Spleen (tissue), 7 donors: ENCODE data around the gene SLC2A10.

ENCODE experiments used
- CTCF ChIP-seq, 11 experiments: fragments of 200-600 bp in 7 of 11; fragments of 450-650 bp in 4 of 11; sonication (generic) in 4 of 11; IDR thresholded peaks in 8 of 11; conservative IDR thresholded peaks in 3 of 11; 1 replicate in 7 of 11; 2 replicates in 4 of 11; pipeline versions ENCODE4 v1.4.0 to v1.8.0; 2016 to 2021; ENCODE audit warnings: antibody characterized with exemption in 11 of 11, inconsistent platforms in 4 of 11, mild to moderate bottlenecking in 1 of 11
- POLR2A ChIP-seq, 3 donors: fragments of 450-650 bp; IDR thresholded peaks; one replicate each; pipeline ENCODE4 v1.5.1; 2017; ENCODE audit warnings: antibody characterized with exemption in 3 of 3, mild to moderate bottlenecking in 1 of 3
- POLR2AphosphoS5 ChIP-seq, 3 donors: sonication (generic); formaldehyde crosslinking; IDR thresholded peaks; one replicate each; pipeline ENCODE4 v1.5.1; 2017; ENCODE audit warnings: antibody characterized with exemption in 3 of 3
- donor health status: DM: no; HTN: no; CAD: no; lungs with moderate emphysema.
- donor health status: DM: no; HTN: no; CAD: no.
- donor health status: DM: no; HTN: no; CAD: no.

GRCh38 chr20:46720776-46721425 is 11.5 kb downstream of the SLC2A10 start:
- TF ChIP-seq POLR2AphosphoS5 (IDR thresholded peaks at IDR 0.05) (no peak), CTCF (IDR thresholded peaks at IDR 0.05 in 8 of 11, conservative IDR thresholded peaks at IDR 0.05 in 3 of 11) (no peak), POLR2A (IDR thresholded peaks at IDR 0.05) (no peak)
